Heart left ventricle (tissue), 13 donors: ENCODE measurements around the gene MYO1E.

Experiments used
- CTCF ChIP-seq, 12 donors: fragments of 200-600 bp; sonication (generic) in 4 of 12; IDR thresholded peaks; one replicate each; pipeline versions ENCODE4 v1.5.0 to v1.8.0; 2018 to 2022; ENCODE audit warnings: antibody characterized with exemption in 12 of 12, mild to moderate bottlenecking in 5 of 12
- POLR2A ChIP-seq, 2 donors: fragments of 450-650 bp; IDR thresholded peaks; one replicate each; pipeline ENCODE4 v1.6.1; 2017; ENCODE audit warnings: antibody characterized with exemption in 2 of 2, mild to moderate bottlenecking in 2 of 2, moderate library complexity in 2 of 2
- donor health status: ischemic (EF 13 %, LVEDD 7.1; RV severe dilation, severe dysfunction).
- donor health status: DM: no; HTN: yes; CAD: no.
- donor health status: DM: no; HTN: no; CAD: no.
- donor health status: ischemic (EF 25% LVEDD 6.9; RV normal size, moderate dysfunction).
- donor health status: ischemic (EF 25% LVEDD 5.7; RV mildly dilated, moderate dysfunction).
- donor health status: ischemic (EF 35%, LVEDD 5.7; RV mildly dilated, moderate dysfunction).
- donor health status: nonischemic (EF 11% LVEDD 7.7; RV severe dilation, severe dysfunction).
- donor health status: DM: yes; HTN: yes; CAD: no.
- donor health status: PGD.
- donor health status: ischemic (EF 29% LVEDD 5.4; RV normal size, mild dysfunction).
- donor health status: nonischemic (EF 23%, LVEDD 6.1; RV moderate dilation, normal function).

- TF ChIP-seq CTCF (IDR thresholded peaks at IDR 0.05) = no peak
- TF ChIP-seq POLR2A (IDR thresholded peaks at IDR 0.05) = no peak
Measured at GRCh38 chr15:59291213-59291549, 81.5 kb downstream of the MYO1E start.
